AG09319 (cell line): ENCODE data around the gene OTUD4.
"Not testable (repeated sequence)": the region's sequence is repeated elsewhere in the genome, so short reads cannot be mapped to it uniquely, and the experiment has no call there.

Source experiments
- DNase-seq: peaks from one replicate; pipeline ENCODE4 v3.0.0-alpha.2; 2010; ENCODE audit warnings: low read depth; ENCODE audit errors: extremely low read depth
- CTCF ChIP-seq: IDR thresholded peaks from 2 replicates; pipeline ENCODE4 v1.5.1; 2011; ENCODE audit warnings: low read depth, mild to moderate bottlenecking, inconsistent platforms, low read length, moderate library complexity

OTUD4 gene

GRCh38 chr4:145180298-145181090 lies at the start of gene OTUD4:
OTUD4 (minus strand) TSS chr4:145180589; CDS start chr4:145179973, 616 bp downstream.
- peak; percentile 92 for DNase-seq

DNA sequence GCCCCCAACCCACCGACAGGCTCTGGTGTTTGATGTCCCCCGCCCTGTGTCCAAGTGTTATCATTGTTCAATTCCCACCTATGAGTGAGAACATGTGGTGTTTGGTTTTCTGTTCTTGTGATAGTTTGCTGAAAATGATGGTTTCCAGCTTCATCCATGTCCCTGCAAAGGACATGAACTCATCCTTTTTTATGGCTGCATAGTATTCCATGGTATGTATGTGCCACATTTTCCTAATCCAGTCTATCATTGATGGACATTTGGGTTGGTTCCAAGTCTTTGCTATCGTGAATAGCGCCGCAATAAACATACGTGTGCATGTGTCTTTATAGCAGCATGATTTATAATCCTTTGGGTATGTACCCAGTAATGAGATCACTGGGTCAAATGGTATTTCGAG lies 42.8 kb upstream of the OTUD4 start:
- DNase-seq = not testable (repeated sequence)

More at GRCh38 chr4:145180298-145181090, at the start of gene OTUD4:
- TF ChIP-seq CTCF = peak; percentile 12; the same call in 1 of the 2 replicates

GRCh38 chr4:145221529-145221928 lies 41.1 kb upstream of the OTUD4 start:
- not testable (repeated sequence) for DNase-seq

DNA sequence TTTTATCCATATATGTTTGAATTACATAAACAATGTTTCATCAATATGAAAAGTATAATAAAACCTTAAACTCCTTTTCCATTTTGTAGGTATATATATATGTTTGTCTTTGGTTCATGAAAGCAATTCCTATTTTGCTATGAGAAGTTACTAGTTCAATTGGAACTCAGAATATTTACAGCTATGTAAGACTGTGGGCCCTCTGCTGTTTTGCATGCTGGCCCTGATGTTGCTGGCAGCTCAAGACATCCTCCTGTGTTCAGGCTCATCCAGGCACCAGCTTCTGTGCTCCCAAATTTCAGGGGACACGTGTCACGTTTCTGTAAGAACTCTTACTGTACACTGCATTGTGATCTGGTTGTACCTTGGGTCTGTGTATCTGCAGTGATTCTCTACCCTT lies 38.7 kb upstream of the OTUD4 start:
- DNase-seq = no peak
- TF ChIP-seq CTCF = no peak

- DNase-seq = no peak
- TF ChIP-seq CTCF = no peak
Measured at GRCh38 chr4:145218251-145218650, 37.9 kb upstream of the OTUD4 start.

DNA sequence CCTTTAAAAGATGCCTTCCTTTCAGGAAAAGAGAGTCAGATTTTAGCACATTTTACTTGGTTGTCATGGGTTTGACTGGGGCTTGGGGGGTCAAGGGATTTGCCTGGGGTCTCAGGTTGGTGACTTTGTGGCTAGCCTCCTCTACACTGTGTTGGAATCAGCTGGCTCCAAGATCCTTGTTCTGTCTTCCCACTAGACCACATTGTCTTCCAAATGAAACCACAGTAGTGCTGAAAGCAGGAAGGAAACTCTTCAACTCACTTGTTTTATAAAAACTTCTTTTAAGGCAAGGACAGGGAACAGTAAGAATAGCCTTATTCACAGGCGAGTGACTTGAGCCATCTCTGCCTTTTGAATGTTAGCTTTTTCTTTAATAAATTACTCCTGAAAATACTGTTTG lies 37.0 kb upstream of the OTUD4 start:
- no peak for DNase-seq
- TF ChIP-seq CTCF = no peak

DNA sequence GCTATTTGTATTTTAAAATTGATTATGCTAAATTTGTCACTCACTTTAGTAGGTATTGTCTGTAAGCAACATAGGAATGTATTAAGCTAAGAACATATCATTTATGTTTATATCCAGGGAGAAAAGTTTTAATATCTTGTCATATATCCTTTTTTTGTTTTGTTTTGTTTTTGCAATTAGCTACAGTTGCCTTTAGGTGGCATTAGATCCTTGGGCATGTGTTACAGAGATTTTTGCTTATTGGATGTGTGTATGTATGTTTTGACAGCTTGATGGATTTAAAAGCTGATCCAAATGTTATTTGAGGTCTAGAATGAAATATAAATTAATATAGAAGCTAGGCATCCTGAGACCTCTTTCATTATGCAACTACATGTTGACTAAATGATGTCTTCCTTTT lies 36.1 kb upstream of the OTUD4 start:
- DNase-seq = no peak
- peak; percentile 67 for TF ChIP-seq CTCF

DNA sequence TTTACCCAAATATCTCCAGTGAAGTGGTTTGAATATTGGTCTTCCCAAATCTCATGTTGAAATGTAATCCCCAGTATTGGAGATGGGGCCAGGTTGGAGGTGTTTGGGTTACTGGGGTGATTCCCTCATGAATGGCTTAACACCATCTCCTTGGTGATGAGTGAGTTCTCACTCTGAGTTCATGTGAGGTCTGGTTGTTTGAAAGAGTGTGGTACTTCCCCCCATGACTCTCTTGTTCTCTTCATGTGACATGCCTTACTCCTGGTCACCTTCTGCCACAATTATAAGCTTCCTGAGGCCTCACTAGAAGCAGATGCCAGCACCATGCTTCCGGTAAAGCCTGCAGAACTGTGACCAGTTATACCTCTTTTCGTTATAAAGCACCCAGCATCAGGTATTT lies 32.9 kb upstream of the OTUD4 start:
- no peak for DNase-seq
- no peak for TF ChIP-seq CTCF
